SK-MEL-5 (cell line): ENCODE measurements around the gene DDX51. TPM values are rescaled to one million over a fixed set of nuclear protein-coding genes. Genes with fewer than 3 reads are reported as not detected.
A peak's percentile ranks its signal among the peaks of the same experiment; 100 is the strongest.
"Not testable (repeated sequence)": the region's sequence is repeated elsewhere in the genome, so short reads cannot be mapped to it uniquely, and the experiment has no call there.

ENCODE experiments used
- DNase-seq: peaks from one replicate; pipeline ENCODE4 v3.0.0-alpha.2; 2016; ENCODE audit warnings: low read depth, low spot score
- in situ Hi-C: cut with HindIII; loops from 2 replicates; pipeline ENCODE4 v1.10.0; 2016; ENCODE audit warnings: low sequenced_read_pairs, high pct_unique_total_duplicates, low pct_unique_long_range_greater_than_20kb
- total RNA-seq: library from RNA; depleted of rRNA; stranded (reverse); fragments of >200 nt; shearing (Covaris generic); gene quantifications from 2 replicates; pipeline ENCODE4 v1.2.3, GENCODE V29; 2014

The DDX51 gene
- total RNA-seq, 1 experiment from 2014 or later = 11.1 TPM

- DNase-seq, in situ Hi-C loops: not testable (repeated sequence)
Measured at GRCh38 chr12:132136226-132136625, 7.9 kb downstream of the DDX51 start.

GRCh38 chr12:132134653-132135183, 9.4 kb downstream of the DDX51 start:
- DNase-seq, in situ Hi-C loops: not testable (repeated sequence)

GRCh38 chr12:132133952-132134652, 10.0 kb downstream of the DDX51 start:
- no peak for DNase-seq
- in situ Hi-C loops = no loop called here

- in situ Hi-C loops = no loop called here
- DNase-seq = no peak
Measured at GRCh38 chr12:132132609-132133430, 11.3 kb downstream of the DDX51 start.

- in situ Hi-C loops = no loop called here
- DNase-seq = no peak
Measured at GRCh38 chr12:132131952-132132351, 12.2 kb downstream of the DDX51 start.

- in situ Hi-C loops = no loop called here
- DNase-seq = no peak
Measured at GRCh38 chr12:132131229-132131628, 12.9 kb downstream of the DDX51 start.

GRCh38 chr12:132130690-132131089, 13.4 kb downstream of the DDX51 start:
- in situ Hi-C loops = no loop called here
- DNase-seq = no peak

GRCh38 chr12:132129007-132129406, 15.1 kb downstream of the DDX51 start:
- DNase-seq = no peak
- in situ Hi-C loops = no loop called here

GRCh38 chr12:132127041-132127440, 17.1 kb downstream of the DDX51 start:
- no peak for DNase-seq
- in situ Hi-C loops = no loop called here

- no peak for DNase-seq
- in situ Hi-C loops = no loop called here
Measured at GRCh38 chr12:132125736-132126135, 18.4 kb downstream of the DDX51 start.

- no peak for DNase-seq
Measured at GRCh38 chr12:132124766-132125425, 19.2 kb downstream of the DDX51 start.

GRCh38 chr12:132123970-132124765, 20.0 kb downstream of the DDX51 start:
- in situ Hi-C loops = no loop called here
- DNase-seq = no peak

More at GRCh38 chr12:132124766-132125425, 19.2 kb downstream of the DDX51 start:
- in situ Hi-C loops = no loop called here

GRCh38 chr12:132121283-132121682, 22.8 kb downstream of the DDX51 start:
- in situ Hi-C loops = no loop called here
- no peak for DNase-seq

- in situ Hi-C loops = no loop called here
- no peak for DNase-seq
Measured at GRCh38 chr12:132118876-132119275, 25.2 kb downstream of the DDX51 start.

GRCh38 chr12:132117558-132117875, 26.6 kb downstream of the DDX51 start:
- in situ Hi-C loops = no loop called here
- DNase-seq = peak; percentile 14

GRCh38 chr12:132116709-132117557, 27.2 kb downstream of the DDX51 start:
- in situ Hi-C loops = no loop called here
- no peak for DNase-seq

- DNase-seq = no peak
- in situ Hi-C loops = no loop called here
Measured at GRCh38 chr12:132115500-132115899, 28.6 kb downstream of the DDX51 start.
